HG03280 (cell line): ENCODE results near the gene ERAL1.
"Not testable (repeated sequence)": the region's sequence is repeated elsewhere in the genome, so short reads cannot be mapped to it uniquely, and the experiment has no call there.

ENCODE experiments used
- ATAC-seq: cut with Tn5 transposase; IDR thresholded peaks from one replicate; pipeline ENCODE4 v1.9.1; 2021; ENCODE audit warnings: mild to moderate bottlenecking, moderate library complexity; ENCODE audit not compliant: unreplicated experiment

Gene ERAL1

GRCh38 chr17:28854457-28855335, at the start of gene ERAL1:
TSS of gene ERAL1 (plus strand) at chr17:28855016. CDS start at chr17:28855035, 19 bp downstream.
- ATAC-seq: peak; percentile 98

DNA sequence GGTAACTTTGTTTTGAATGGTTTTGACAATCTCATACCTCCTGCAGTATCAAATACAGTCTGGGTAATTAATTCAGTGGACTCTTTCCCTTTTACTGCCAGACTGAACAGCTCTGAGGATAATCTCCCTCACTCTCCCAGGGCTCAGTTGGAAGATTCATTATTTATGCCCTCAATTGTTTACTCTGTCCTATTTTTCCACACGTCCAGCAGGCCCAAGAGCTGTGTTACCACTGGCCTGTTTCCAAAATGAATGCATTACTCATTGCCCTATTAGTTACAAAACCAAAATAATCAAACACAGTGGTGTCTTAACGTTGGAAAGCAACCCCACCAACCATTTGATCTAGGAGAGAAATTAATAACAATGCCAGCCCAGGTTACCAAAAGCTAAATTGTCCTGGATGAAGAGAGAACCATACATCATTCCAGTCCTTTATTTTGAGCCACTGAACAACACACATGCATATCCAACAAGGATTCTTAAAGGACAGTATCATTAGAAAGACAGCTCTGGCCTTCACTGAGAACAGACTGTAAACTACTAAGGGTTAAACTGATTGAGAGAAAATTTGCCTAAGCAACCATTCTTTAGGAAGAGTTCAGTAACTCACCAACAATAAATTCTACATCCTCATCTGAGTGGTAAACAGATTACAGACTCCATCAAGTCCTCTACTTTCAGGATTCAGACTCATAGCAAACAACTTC, 46.7 kb upstream of the ERAL1 start:
- ATAC-seq: no peak

GRCh38 chr17:28810437-28810836, 44.4 kb upstream of the ERAL1 start:
- no peak for ATAC-seq

GRCh38 chr17:28811651-28812090, 43.1 kb upstream of the ERAL1 start:
- ATAC-seq: no peak

- ATAC-seq: peak; percentile 99
Observed at GRCh38 chr17:28812091-28812747, 42.6 kb upstream of the ERAL1 start.

- no peak for ATAC-seq
Observed at GRCh38 chr17:28812748-28813377, 42.0 kb upstream of the ERAL1 start.

DNA sequence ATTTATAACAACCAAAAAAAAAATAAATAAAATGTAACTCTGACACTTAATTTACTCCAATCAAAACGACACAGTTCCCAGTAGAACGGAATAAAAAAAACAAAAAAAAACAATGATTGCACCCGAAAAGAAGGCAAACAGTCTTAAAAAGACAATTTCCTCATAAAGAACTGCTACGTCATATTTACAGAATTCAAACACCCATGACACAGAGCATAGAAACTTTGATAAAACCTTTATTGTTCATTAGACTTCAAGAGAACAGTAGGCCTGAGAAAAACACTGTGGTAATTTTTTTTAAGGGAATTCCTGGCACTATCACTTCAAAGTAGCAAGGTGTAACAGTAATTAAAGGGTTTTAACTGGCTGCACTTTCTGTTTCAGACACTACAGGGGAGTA, 38.3 kb upstream of the ERAL1 start:
- no peak for ATAC-seq

DNA sequence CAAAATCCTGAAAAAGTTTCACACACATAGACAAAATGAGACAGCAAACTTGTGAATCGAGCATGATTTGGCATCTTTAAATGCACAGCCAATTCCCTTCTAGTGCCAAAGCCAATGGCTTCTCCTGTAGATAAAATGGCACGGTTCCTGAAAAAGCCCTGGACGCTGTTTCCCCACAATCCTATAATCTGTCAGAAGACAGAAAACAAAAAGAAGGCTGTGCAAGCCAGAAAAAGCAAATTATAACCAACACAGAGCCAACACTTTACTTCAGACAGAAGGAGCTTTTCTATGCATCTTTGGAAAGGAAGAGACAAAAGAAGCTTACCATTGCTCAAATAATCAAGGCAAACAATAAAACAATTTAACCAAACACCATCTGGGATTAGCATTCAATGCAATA, 36.0 kb upstream of the ERAL1 start:
- no peak for ATAC-seq

DNA sequence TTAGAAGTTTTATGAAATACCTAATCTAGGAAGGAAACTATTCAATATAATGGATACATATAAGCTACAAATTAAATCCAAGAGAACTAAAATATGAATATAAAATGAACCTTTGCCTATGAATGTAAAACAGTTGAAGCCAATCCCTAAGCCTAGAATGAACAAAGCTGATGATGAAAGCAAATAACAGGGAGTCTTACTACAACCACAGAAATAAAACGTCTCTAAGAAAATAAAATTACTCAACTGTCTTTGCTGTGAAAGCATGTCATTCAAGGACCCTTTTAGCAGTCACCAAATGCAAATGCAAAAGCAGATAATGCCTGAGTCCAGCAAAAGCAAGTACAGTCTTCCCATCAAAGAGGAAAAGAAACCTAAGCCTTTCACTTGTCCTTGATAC, 35.2 kb upstream of the ERAL1 start:
- no peak for ATAC-seq

GRCh38 chr17:28827672-28828071, 27.1 kb upstream of the ERAL1 start:
- no peak for ATAC-seq

- no peak for ATAC-seq
Observed at GRCh38 chr17:28828294-28829040, 26.3 kb upstream of the ERAL1 start.

DNA sequence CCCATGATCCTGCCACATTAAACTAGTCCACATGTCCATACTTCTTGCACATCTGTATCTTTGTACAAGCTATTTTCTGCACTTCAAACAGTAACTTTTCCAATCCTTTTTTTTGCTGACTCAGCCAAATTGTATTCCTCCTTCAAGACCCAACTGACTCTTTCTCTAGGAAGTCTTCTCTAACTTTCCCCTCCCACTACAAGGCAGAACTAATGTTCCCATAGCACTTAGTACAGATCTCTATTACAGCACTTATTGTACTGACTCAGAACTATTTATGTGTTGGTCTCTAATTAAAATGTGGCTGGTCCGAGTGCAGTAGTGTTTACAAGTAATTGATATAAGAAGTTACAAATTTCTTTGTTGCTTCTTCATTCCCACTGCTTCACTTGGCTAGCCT, 20.4 kb upstream of the ERAL1 start:
- ATAC-seq: no peak

GRCh38 chr17:28836541-28836940, 18.3 kb upstream of the ERAL1 start:
- not testable (repeated sequence) for ATAC-seq

GRCh38 chr17:28839221-28839620, 15.6 kb upstream of the ERAL1 start:
- ATAC-seq: no peak

DNA sequence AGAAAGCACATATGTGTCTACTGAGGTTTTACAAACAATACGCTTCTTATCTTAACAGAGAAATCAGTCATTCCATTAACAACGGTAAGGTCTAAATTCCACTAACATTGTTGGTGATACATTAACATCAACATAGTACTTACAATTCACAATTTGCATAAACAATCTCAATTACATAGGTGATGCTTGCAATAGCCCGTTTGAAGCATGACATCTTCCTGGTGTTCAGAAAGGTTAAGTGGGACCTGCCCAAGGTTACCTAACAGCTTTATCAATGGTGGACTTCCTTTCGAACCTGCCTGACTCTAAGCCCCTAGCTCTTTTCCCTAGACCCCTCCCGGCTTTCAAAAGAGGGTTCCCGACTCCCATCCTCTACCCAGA, 12.9 kb upstream of the ERAL1 start:
- ATAC-seq: no peak

GRCh38 chr17:28842282-28843012, 12.4 kb upstream of the ERAL1 start, which contains the start of gene FAM222B:
TSS of gene FAM222B (minus strand) at chr17:28842790. CDS start at chr17:28766667, 76,123 bp downstream.
- peak; percentile 85 for ATAC-seq

- no peak for ATAC-seq
Observed at GRCh38 chr17:28843816-28844148, 11.0 kb upstream of the ERAL1 start.

- ATAC-seq: no peak
Observed at GRCh38 chr17:28846231-28846630, 8.6 kb upstream of the ERAL1 start.

GRCh38 chr17:28846699-28847098, 8.1 kb upstream of the ERAL1 start:
- ATAC-seq: not testable (repeated sequence)

DNA sequence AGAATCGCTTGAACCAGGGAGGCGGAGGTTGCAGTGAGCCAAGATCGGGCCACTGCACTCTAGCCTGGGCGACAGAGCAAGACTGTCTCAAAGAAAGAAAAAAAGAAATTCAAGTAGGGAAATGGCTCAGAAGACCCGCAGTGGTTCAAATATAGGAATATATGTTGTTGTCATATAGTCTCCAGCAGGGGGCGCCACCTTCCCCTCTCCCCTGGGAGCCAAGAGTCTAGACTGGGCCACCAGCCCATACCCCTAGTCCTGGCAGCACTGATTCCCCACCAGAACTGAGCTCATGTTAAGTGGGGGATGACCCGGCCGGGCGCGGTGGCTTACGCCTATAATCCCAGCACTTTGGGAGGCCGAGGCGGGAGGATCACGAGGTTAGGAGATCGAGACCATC, 6.1 kb upstream of the ERAL1 start:
- ATAC-seq: not testable (repeated sequence)
